Dedifferentiated amniotic fluid mesenchymal stem cell (primary cell): ENCODE measurements around the gene FAM3D.
"Not testable (repeated sequence)": the region's sequence is repeated elsewhere in the genome, so short reads cannot be mapped to it uniquely, and the experiment has no call there.

Experiments used
- DNase-seq: peaks from one replicate; pipeline ENCODE4 v3.0.0-alpha.2; 2016; ENCODE audit errors: extremely low spot score

Gene FAM3D, protein sequence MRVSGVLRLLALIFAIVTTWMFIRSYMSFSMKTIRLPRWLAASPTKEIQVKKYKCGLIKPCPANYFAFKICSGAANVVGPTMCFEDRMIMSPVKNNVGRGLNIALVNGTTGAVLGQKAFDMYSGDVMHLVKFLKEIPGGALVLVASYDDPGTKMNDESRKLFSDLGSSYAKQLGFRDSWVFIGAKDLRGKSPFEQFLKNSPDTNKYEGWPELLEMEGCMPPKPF

DNA sequence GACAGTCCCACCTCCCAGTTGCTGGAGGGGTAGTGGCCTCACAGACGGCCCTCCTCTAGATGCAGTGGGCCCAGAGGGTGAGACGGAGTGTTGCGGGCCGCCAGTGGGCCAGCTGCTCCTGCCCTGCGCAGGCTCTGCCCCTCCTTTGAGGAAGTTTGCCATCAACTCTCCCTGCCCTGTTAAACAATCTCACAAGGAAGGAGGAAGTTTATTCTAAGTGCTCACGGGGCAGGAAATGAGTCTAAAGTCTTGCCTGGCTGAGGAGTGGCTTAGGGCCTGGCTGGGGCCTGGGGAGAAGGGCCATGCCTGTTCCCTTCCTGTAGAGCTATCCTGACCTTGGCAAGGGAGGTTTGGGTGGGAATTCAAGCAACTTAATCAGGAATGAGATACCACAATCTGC, at the start of gene FAM3D:
Gene FAM3D, minus strand, starts transcription at position 92 of the 400 bp plus-strand sequence. CDS start 11,211 bp downstream, outside the sequence.
- DNase-seq: no peak

DNA sequence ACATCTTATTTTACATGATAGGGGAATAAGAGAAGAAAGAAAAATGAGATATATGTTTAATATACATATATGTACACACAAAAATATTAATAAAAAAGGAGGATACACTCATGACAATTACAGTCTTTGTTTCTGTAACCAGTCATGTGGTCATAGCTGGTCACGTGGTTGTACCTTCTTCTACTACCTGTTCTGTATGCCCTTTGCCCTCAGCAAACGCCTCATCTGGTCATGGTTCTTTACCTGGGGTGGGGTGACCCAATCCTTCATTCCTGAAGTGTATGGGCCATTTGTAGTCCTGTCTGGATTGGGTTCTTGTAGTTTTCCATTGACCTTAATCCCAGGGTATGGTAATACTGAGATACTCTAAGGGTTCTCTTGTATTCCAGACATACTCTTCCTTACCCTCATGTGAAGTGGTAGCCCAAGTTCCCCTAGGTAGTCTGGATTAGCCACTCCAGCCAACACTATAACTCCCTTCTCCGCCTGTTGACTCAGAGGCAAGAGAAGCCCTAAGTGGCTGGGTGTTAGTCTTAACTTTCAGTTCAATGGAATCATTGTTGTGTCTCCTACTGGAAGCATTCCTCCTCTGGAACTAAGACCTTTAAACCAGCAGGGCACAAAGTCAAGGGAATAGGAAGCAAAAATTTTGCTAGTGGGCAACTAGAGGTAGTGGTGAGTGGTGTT, 47.3 kb upstream of the FAM3D start:
- no peak for DNase-seq

DNA sequence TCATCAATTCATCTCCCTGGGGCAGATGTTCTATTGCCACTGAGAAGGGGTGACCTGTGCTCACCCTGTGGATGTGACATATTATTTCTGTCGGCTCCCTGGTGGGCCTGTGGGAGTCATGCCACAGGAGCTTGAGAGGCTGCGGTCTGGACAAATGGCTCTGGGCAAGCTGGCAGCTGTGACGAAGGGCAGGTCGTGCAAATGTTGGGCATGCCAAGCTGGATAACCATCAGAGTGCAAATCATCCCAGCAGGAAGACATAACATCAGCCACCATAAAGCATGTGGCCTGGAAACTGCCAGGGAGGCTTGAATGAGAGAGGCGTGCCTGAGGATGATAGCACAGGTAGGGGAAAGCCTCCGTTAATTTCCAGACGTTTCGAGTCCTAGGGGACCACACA, 45.3 kb upstream of the FAM3D start:
- DNase-seq: no peak

DNA sequence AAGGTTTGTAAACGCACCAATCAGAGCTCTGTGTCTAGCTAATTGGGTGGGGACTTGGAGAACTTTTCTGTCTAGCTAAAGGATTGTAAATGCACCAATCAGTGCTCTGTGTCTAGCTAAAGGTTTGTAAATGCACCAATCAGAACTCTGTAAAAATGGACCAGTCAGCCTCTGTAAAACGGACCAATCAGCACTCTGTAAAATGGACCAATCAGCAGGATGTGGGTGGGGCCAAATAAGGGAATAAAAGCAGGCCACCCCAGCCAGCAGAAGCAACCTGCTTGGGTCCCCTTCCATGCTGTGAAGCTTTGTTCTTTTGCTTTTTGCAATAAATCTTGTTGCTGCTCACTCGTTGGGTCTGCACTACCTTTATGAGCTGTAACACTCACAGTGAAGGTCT, 42.4 kb upstream of the FAM3D start:
- DNase-seq: not testable (repeated sequence)

DNA sequence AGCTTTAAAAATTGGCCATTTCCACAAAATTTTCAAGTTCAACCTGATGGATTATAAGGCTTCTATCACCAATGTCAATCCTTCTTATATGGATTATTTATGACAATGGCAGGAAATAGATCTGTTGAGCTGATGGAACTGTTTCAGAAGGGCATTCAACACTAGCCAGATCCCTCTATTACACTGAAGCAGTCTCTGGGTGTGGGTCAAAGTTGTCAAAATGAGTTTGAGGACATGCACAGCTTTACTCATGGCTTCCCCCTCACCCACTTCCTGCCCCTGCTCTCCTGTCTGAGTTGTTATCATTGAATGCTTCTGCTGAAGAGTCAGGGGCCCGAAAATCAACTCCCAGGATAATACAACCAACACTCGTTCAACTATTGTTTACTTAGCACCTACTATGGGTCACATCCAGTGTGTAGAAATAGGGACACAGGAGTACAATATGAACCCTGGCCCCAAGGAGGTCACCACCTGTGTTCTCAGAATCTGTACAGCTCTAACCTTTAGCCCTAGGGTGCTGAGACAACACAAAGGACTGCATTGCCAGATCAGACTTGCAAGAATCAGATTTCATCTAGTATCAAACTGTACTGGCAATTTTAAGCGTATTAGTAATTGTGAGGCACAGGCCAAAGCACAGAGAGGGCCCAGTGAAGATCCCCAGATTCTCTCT, 41.7 kb upstream of the FAM3D start:
- DNase-seq: no peak

DNA sequence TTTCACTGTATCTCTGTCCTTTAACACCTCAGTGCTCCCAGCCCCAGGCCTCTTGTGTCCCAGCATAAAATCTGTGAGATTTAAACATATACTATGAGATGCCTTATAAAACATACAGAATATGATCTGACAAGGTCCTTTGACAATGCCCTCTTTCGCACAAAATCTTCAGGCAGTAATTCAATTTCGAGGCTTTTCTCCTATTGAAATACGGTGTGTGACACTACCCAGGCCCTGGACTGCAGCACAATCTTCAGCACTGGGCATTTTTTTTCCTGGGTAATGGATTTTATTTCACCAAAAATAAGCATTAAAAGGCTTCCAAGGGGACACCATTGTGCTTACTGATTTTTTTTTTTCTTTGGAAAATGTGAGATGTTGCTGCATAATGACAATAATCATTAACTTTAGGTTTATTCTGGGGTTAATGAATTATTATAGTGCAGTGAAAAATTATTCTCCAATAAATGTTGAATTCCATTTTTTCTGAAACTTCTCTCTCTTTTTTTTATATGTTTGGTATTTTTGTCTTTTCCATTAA, 40.9 kb upstream of the FAM3D start:
- no peak for DNase-seq

DNA sequence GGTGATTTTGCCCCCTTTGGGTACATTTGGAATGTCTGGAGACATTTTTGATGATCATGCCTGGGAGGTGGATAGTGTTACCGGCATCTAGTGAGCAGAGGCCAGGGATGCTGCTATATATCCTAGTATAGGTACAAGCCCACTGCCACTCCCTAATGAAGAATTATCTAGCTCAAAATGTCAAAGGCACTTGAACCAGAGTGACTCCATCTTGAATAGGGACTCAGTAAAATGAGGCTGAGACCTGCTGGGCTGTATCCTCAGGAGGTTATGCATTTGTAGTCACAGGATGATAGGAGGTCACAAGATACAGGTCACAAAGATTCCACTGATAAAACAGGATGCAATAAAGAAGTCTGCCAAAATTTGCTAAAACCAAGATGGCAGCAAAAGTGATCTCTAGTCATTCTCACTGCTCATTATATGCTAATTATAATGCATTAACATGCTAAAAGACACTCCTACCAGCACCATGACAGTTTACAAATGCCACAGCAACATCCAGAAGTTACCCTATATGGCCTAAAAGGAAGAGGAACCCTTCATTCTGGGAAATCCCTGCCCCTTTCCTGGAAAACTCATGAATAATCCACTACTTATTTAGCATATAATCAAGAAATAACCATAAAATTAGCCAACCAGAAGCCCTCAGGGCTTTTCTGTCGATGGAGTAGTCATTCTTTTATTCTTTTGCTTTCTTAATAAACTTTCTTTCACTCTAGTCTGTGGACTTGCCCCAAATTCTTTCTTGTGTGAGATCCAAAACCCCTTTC, 40.0 kb upstream of the FAM3D start:
- no peak for DNase-seq

DNA sequence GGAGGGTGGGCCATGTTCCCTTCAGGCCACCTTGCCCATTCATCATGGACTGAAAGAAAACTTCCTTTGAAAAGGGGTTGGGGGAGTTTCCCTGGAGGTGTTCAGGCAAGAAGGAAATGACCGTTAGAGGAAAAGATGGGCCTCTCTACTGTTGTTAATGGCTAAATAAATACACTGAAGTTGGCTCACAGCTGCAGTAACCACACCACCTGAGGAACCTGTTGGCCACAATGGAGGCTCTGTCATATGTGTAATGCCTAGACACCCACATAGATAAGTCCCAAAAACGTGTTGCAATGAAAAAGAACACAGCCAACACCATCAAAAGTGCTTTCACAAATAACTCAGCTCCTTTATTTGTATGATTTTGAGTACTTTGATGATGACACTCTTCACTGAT, 38.2 kb upstream of the FAM3D start:
- no peak for DNase-seq

DNA sequence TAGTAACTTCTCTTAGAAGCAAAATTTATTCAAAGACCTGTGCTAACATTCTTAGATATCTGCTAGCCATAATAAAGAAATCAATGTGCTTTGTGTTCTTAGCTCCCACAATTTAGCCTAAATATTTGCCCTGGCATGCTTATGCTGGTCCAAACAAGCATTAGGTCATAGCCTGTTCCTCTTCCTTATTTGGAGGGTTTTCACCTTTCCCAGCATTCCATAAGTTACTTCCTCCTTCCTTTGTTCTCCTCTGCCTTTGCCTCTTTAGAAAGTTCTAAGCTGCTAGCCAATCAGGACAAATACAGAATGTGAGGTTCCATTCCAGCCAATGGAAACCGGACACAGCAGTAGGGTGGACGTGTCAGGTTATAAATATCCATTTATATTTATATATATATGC, 37.7 kb upstream of the FAM3D start:
- not testable (repeated sequence) for DNase-seq

DNA sequence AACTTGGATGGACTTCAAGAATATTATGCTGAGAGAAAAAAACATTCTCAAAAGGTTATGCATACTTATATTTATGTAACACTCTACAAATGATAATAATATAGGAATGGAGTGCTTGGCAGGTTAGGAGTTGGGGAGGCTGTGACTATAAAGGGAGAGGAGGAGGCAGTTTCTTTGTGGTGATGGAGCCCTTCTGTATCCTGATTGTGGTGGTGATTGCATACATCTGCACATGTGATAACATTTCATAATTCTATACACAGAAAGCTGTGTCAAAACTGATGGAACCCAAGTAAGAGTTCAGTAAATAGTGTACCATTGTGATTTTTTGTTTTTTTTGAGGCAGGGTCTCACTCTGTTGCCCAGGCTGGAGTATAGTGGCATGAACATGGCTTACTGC, 31.7 kb upstream of the FAM3D start:
- no peak for DNase-seq

DNA sequence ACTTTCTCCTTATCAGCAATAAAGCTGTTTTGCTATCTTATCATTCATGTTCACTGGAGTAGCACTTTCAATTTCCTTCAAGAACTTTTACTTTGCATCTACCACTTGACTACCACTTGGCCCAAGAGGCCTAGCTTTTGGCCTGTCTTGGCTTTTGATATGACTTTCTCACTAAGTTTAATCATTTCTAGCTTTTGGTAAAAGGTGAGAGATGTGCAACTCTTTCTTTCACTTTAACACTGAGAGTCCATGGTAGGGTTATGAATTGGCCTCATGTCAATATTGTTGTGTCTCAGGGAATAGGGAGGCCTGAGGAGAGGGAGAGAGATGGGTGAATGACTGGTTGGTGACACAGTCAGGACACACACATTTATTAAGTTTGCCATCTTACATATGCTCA, 31.0 kb upstream of the FAM3D start:
- DNase-seq: no peak

DNA sequence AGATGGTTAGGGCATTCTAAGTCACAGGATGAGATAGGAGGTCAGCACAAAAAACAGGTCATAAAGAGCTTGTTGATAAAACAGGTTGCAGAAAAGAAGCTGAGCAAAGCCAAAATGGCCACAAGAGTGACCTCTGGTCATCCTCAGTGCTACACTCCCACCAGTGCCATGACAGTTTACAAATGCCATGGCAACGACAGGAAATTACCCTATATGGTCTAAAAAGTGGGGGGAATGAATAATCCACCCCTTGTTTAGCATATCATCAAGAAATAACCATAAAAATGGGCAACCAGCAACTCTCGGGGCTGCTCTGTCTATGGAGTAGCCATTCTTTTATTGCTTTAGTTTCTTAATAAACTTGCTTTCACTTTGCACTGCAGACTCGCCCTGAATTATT, 30.2 kb upstream of the FAM3D start:
- DNase-seq: not testable (repeated sequence)

DNA sequence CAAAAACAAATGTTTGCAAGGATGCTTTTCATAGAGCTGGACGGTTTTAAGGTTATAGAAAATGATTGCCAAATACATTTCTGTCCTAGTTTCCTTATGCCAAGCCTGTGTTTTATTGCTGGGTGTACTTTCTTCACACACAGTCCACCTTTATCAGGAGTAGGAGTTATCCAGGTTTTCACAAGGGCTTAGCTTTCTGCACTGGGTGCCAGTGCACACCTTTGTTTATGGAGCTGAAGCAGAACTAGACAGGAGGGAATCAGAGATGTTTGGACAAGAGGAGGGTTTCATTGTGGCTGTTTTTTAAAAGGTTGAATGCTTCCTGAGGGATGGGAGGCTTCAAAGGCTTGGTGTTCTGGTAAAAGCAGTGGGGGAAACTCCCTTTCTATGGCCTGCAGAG, 29.5 kb upstream of the FAM3D start:
- DNase-seq: no peak

DNA sequence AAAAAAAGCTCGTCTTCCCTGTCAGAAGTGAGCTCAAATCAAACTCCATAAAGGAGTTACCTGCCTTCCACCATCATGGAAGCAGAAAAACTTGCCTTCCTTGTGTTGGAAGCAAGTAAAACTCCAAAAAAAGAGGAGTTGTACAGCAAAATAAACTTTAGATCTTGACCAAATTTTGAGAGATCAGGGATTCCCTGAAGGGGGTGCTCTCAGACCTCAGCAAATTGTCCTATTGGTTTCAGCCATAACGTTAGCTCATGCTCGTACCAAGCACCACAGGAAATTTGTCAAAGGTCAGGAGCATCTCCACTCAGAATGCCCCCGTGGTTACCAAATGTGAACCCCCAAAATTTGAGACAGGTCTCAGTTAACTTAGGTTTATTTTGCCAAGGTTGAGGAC, 28.7 kb upstream of the FAM3D start:
- DNase-seq: not testable (repeated sequence)

DNA sequence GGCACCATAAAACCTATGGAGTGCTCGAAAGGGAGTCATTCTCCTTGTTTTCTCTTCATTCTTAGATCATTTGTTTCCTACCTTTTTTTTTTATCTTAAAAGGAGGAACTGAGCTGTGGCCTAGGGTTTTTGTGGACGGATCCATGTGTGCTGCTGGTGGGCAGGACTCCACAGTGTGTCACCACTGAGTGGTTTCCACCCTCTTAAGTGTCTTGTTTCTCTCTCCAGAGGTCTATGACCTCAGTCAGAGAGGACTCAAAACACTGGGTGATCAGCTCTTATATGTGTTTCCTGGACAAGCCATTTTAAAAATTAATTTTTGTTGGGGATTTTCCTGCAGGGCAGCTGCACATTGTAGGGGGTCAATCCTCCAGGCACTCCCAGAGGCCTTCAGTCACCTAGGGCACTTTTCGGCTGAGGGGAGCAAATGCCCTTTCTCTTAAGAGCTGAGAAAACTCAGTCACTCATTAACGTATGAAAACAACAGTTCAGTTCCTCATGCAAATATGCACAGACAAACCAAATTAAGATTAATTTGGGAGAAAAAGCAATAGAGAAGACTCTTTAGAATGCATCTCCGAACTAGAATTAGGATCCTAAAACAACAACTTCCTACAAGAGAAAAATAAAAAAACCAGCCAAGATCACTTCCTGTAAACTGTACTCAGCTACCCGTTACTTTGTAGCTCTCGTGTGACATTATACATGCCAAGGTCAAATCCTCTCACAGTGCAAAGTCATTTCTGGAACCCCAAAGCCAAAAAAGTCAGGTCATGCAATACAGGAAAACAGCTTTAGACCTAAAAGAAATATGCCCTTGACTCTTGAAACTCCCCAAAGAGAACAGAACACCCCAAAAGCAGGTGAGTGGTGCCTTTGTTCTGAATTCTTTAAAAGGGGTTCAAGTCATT, 27.6 kb upstream of the FAM3D start:
- no peak for DNase-seq

DNA sequence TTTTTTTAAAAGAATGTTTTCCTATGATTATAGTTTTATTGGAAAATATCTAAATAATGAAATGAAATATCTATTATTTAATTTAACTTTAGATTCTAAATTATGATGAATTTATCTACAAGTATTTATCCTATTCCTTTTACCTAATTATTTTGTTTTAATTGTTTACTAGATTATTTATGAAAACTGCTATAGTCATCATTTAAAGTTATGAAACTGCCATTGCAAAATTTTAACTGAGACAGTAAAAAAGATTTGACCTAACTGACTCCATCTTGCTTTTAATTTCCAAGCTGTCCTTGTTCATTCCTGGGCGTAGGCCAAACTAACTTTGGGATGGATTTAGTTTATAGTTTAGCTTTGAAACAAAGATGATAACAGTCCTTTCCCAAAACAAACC, 25.9 kb upstream of the FAM3D start:
- no peak for DNase-seq

DNA sequence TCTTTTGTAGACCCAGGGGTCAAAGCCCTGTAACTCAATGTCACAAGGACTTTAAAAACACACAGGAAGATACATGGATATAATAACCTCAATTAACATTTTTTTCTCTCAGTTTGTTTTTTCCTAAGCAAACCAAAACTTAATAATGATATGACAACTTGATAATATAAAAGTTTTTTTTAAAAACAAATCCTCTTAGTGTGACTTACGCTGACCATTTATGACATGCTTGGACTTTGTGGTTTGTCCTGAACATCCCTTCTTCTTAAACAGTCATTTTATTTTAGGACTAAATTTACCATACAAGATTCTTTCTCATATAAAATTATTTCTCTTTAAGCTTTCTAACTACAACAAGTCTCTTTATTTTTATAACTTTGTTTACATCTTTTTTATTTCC, 25.4 kb upstream of the FAM3D start:
- DNase-seq: no peak

DNA sequence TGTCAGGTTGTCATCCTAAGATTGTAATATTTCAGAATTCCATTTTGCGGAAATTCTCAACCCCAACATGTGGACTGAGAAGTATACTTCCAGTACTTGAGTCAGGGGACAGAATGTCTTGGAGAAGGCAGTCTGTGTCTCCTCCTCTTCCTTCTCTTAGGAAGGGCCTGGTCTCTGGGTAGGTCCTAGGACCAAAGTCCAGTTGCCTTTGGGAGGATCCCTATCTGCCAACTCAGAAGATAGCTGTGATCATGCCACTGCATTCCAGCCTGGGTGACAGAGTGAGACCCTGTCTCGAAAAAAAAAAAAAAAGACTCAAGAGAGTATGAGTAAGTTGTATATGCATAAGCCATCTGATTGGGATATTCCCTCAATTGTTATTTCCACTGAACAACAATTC, 23.9 kb upstream of the FAM3D start:
- DNase-seq: no peak

DNA sequence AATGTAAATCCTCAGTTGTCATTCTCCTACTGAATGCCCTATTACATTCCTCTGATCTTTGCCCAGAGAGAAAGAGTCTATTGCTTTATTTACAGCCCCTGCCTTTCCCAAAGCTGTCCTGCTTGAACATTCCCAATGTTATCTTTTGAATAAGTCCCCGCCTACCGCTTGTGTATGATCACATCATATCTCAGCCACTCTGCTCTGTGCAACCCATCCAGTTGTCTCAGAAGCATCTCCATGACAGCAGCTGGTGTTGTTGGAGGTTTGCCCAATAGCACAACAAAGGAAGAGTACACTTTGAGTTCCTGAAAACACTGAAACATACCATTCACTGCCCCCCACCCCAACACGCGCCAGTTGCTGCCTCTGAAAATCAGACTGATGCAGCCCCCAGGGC, 22.0 kb upstream of the FAM3D start:
- no peak for DNase-seq

DNA sequence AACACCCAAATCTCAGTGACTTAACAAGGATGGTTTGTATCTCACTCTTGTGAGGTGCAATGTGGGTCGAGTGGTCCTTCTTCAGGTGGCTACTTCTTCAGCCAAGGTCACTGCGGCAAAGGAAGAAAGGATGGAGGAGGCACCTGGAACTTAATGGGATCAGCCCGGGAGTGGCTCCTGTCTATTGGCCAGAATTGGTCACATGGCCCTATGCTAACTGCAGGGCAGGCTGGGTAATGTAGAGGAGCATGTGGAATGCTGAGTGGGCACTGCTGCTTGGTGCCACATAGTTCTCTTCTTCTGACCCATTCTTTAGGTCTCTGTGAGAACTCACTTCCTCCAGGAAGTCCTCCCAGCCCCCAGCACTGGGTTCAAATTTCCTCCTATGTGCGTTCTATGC, 20.3 kb upstream of the FAM3D start:
- DNase-seq: no peak

DNA sequence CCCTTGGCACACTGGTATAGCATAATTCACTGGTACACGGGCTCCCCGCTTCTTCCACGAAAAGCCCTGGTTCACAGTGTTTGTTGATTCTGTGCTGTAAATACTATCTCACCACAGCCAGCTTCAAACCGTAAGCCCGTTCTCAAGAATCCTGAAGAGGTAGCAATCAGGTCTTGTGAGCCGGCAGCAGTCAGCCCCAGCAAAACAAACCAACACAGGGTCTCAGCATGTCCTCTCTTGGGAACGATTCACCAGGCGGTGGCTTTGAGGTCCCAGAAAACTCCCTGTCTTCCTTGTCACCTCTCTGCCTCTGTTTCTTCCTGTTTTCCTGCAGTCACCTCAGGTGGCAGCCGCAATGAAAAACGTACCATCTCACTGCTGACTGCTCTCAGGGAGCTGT, 19.1 kb upstream of the FAM3D start:
- DNase-seq: no peak
